HG03439 (cell line): Measurements from ENCODE around the gene WDR64.

Source experiments
- ATAC-seq: cut with Tn5 transposase; IDR thresholded peaks from one replicate; pipeline ENCODE4 v1.9.1; 2021; ENCODE audit warnings: mild to moderate bottlenecking, moderate library complexity; ENCODE audit not compliant: unreplicated experiment

WDR64 gene

GRCh38 chr1:241630899-241631298 is 21.2 kb upstream of the WDR64 start:
- no peak for ATAC-seq

GRCh38 chr1:241631674-241632073 is 20.4 kb upstream of the WDR64 start:
- ATAC-seq = no peak

GRCh38 chr1:241632987-241633386 is 19.1 kb upstream of the WDR64 start:
- ATAC-seq = no peak

GRCh38 chr1:241635556-241636152 is 16.4 kb upstream of the WDR64 start:
- ATAC-seq = no peak

GRCh38 chr1:241636291-241636690 is 15.8 kb upstream of the WDR64 start:
- no peak for ATAC-seq

- ATAC-seq = no peak
Observed at GRCh38 chr1:241637046-241637590, 15.0 kb upstream of the WDR64 start.

GRCh38 chr1:241637604-241638003 is 14.5 kb upstream of the WDR64 start:
- no peak for ATAC-seq

- ATAC-seq = no peak
Observed at GRCh38 chr1:241638099-241638682, 13.9 kb upstream of the WDR64 start.

- no peak for ATAC-seq
Observed at GRCh38 chr1:241638909-241639622, 13.0 kb upstream of the WDR64 start.

GRCh38 chr1:241639623-241640148 is 12.4 kb upstream of the WDR64 start:
- peak; percentile 49 for ATAC-seq

- peak; percentile 90 for ATAC-seq
Observed at GRCh38 chr1:241640149-241640866, 11.8 kb upstream of the WDR64 start, which contains the start of the genes CHML and OPN3. TSS of gene CHML (minus strand) at chr1:241640369. CDS start at chr1:241635766, 4,603 bp downstream. TSS of gene OPN3 (minus strand) at chr1:241640369. CDS start at chr1:241640254, 115 bp downstream.

- ATAC-seq = no peak
Observed at GRCh38 chr1:241640867-241641622, 11.0 kb upstream of the WDR64 start.

- ATAC-seq = no peak
Observed at GRCh38 chr1:241641773-241642592, 10.1 kb upstream of the WDR64 start.

- no peak for ATAC-seq
Observed at GRCh38 chr1:241642593-241642944, 9.5 kb upstream of the WDR64 start.

- ATAC-seq = no peak
Observed at GRCh38 chr1:241644259-241644658, 7.8 kb upstream of the WDR64 start.

GRCh38 chr1:241645199-241645598 is 6.9 kb upstream of the WDR64 start:
- ATAC-seq = no peak

GRCh38 chr1:241646201-241646600 is 5.9 kb upstream of the WDR64 start:
- no peak for ATAC-seq

- ATAC-seq = no peak
Observed at GRCh38 chr1:241647658-241648057, 4.4 kb upstream of the WDR64 start.

- no peak for ATAC-seq
Observed at GRCh38 chr1:241648159-241648558, 3.9 kb upstream of the WDR64 start.
